Ureter (tissue), 1 donor: ENCODE results near the gene ZNF20. TPM values are rescaled to one million over a fixed set of nuclear protein-coding genes. Genes with fewer than 3 reads are reported as not detected.
A peak's percentile ranks its signal among the peaks of the same experiment; 100 is the strongest.
"Not testable (repeated sequence)": the region's sequence is repeated elsewhere in the genome, so short reads cannot be mapped to it uniquely, and the experiment has no call there.

ENCODE experiments used
- DNase-seq: peaks from one replicate; pipeline ENCODE4 v3.0.0-alpha.2; 2020; ENCODE audit warnings: low spot score
- total RNA-seq: library from RNA; stranded (reverse); gene quantifications from one replicate; pipeline ENCODE4 v1.2.4, GENCODE V29; 2023
- donor health status: DM: yes; HTN: yes; CAD: no.

ZNF20 gene
- total RNA-seq, 1 donor from 2014 or later = 2.6 TPM

- DNase-seq = no peak
Measured at GRCh38 chr19:12112701-12113100, 27.4 kb downstream of the ZNF20 start.

DNA sequence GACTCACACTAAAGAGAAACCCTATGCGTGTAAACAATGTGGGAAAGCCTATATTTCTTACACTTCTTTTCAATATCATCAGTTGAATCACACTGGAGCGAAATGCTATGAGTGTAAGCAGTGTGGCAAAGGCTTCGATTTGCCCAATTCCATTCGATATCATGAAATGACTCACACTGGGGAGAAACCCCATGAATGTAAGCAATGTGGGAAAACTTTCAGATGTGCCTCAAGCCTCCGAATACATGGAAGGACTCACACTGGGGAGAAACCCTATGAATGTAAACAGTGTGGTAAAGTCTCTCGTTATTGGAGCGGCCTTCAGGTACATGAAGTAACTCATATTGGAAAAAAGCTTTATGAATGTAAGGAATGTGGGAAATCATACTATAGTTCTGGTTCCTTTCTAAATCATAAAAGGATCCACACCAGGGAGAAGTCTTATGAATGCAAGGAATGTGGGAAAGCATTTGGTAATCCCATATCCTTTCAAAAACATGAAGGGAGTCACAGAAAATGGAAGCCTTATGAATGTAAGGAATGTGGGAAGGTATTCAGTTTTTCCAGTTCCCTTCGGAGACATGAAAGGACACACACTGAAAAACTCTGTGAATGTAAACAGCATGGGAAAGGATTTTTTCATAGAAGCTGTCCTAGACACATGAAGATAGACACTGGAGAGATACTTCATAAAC is 28.1 kb downstream of the ZNF20 start:
- DNase-seq = no peak

DNA sequence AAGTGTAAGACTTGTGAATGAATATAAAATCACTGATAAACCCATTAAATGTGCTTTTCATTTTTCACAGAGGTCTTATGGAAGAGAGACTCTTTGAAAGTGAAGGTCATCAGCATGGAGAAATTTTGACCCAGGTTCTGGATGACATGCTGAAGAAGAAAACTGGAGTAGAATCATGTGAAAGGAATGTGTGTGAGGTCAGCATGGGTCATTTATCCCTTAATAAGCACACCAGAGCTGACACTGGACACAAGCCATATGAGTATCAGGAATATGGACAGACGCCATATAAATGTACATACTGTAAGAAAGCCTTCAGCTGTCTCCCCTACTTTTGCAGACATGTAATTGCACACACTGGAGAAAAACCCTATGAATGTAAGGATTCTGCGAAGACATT is 29.0 kb downstream of the ZNF20 start:
- no peak for DNase-seq

DNA sequence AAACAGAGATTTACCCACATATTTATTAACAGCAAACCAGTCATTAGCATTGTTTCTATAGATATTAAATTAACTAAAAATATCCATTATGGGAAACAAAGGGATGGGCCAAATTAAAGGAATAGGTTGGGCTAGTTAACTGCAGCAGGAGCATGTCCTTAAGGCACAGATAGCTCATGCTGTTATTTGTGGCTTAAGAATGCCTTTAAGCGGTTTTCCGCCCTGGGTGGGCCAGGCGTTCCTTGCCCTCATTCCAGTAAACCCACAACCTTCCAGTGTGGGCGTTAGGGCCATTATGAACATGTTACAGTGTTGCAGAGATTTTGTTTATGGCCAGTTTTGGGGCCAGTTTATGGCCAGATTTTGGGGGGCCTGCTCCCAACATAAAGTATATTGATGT is 36.2 kb downstream of the ZNF20 start:
- DNase-seq = not testable (repeated sequence)

DNA sequence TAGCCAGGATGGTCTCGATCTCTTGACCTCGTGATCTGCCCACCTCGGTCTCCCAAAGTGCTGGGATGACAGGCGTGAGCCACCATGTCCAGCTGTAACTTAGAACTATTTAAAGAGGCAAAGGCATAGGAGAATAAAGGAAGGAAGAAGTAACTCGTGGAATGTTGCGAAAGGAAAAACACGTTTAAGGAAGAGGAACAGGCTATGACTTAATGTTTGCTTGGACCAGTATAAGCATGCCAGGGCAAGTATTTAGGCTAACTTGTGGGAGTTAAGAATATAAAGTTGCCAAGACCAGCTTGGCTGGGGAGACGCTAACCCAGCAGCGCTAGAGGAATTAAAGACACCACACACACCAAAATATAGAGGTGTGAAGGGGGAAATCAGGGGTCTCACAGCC is 42.1 kb downstream of the ZNF20 start:
- DNase-seq = no peak

DNA sequence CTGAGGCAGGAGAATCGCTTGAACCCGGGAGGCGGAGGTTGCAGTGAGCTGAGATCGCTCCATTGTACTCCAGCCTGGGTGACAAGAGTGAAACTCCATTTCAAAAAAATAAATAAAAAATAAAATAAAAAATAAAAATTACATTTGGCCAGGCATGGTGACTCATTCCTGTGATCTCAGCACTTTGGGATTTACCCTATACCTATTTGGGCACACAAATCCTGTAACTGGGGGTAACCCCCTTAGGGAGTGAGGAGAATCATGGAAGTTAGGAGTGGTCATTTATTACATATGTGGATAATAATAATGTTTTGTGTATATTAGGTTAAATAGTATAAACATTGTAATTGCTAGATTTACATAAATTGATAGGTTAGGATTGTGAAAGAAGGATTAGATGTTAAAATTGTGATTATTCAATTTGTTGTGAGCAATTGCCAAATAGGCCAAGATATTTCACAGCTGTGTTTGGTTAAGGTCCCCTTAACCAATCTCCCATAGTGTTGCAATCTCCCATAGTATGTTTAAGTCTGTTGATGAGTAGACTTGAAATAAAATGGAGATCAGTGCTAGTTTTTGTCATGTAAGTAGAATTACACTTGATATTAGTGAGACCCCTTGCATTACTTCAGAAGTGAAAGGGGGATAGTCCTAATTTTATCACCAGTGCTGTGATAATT is 44.9 kb downstream of the ZNF20 start:
- no peak for DNase-seq

DNA sequence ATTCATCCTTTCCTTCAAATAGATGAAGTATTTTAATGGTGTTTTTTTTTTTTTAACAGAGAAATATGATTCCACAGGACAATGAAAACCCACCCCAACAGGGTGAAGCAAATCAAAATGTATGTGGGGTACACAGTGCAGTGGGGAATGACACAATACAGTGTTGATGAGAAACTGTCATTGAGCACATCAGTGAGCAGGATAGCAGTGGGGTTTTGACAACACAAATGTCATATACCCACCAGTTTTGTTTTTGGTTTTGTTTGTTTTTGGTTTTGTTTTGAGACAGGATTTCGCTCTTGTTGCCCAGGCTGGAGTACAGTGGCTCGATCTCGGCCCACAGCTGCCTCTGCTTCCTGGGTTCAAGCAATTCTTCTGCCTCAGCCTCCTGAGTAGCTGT is 46.4 kb downstream of the ZNF20 start:
- DNase-seq = no peak

DNA sequence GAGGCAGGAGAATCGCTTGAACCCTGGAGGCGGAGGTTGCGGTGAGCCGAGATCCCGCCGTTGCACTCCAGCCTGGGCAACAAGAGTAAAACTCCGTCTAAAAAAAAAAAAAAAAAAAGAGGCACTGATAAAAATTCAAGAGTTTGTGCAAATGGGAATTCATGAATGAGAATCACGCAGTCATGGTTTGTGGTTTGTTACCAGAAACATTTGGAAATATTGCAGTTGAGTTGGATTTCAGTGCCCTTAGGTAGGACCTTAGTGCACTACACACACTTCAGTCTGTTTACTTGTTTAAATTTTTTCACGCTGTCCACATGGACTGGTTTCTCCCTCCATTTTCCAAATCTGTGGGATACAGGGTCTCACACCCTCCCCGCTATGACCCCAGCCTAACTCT is 47.2 kb downstream of the ZNF20 start:
- DNase-seq = no peak

- DNase-seq = peak; percentile 88
Measured at GRCh38 chr19:12092065-12092867, 47.9 kb downstream of the ZNF20 start.

DNA sequence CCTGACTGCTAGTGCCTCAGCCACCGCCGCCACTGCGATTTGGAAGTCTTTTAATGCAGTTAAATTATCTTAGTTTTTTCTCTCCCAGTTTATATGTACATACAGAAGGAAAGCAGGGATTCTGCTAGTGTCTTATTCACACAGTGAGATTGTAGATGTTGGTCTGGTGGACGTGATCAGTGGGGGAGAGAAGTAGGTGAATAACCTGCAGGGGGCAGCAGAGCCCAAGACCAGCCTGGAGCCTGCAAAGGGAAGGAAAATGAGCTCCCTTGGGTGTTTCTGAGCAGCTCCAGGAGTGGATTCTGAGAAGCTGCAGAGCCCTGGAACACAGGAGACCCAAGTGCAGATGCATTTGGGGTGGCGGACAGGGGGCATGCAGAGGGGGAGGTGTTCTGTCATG is 49.3 kb downstream of the ZNF20 start:
- DNase-seq = peak; percentile 69

- no peak for DNase-seq
Measured at GRCh38 chr19:12085074-12085818, 54.9 kb downstream of the ZNF20 start.

GRCh38 chr19:12083336-12083735 is 56.8 kb downstream of the ZNF20 start:
- DNase-seq = not testable (repeated sequence)

Other genes with a start within 250 kb of the ZNF20 start
- 27.0 TPM for gene ZNF700, start 215.2 kb downstream of the ZNF20 start, total RNA-seq
- gene ZNF763, start 175.3 kb downstream of the ZNF20 start, total RNA-seq = 8.7 TPM
- gene ZNF433, start 104.7 kb downstream of the ZNF20 start, total RNA-seq = 20.0 TPM
- 1.1 TPM for gene ZNF878, start 87.4 kb downstream of the ZNF20 start, total RNA-seq
- gene ZNF844, start 75.6 kb downstream of the ZNF20 start, total RNA-seq = 20.1 TPM
- gene ZNF625, start 16.4 kb upstream of the ZNF20 start, total RNA-seq = 13.3 TPM
- 15.3 TPM for gene ZNF136, start 22.7 kb upstream of the ZNF20 start, total RNA-seq
- 34.4 TPM for gene ZNF44, start 154.5 kb upstream of the ZNF20 start, total RNA-seq
- gene ZNF563, start 193.3 kb upstream of the ZNF20 start, total RNA-seq = 7.1 TPM
- gene ZNF442, start 225.3 kb upstream of the ZNF20 start, total RNA-seq = 8.0 TPM